Activated naive CD8-positive, alpha-beta T cell (primary cell): ENCODE measurements around the gene BBS12.
"Not testable (repeated sequence)": the region's sequence is repeated elsewhere in the genome, so short reads cannot be mapped to it uniquely, and the experiment has no call there.

Experiments used
- H3K27ac Mint-ChIP-seq: one replicate; pipeline ENCODE4 v1.8.0; 2021; ENCODE audit warnings: mixed read lengths
- H3K27me3 Mint-ChIP-seq: one replicate; pipeline ENCODE4 v1.8.0; 2021; ENCODE audit warnings: mixed read lengths
- H3K36me3 Mint-ChIP-seq: one replicate; pipeline ENCODE4 v1.8.0; 2021; ENCODE audit warnings: mixed read lengths
- H3K4me1 Mint-ChIP-seq: one replicate; pipeline ENCODE4 v1.8.0; 2021; ENCODE audit warnings: low read depth, mixed read lengths
- H3K4me3 Mint-ChIP-seq: one replicate; pipeline ENCODE4 v1.8.0; 2021; ENCODE audit warnings: mild to moderate bottlenecking, mixed read lengths
- H3K9me3 Mint-ChIP-seq: one replicate; pipeline ENCODE4 v1.8.0; 2021; ENCODE audit warnings: low read depth, mixed read lengths

The BBS12 gene

GRCh38 chr4:122786296-122786695, 53.8 kb downstream of the BBS12 start:
- H3K27ac Mint-ChIP-seq, H3K36me3 Mint-ChIP-seq: not testable (repeated sequence)

GRCh38 chr4:122786920-122787319, 54.4 kb downstream of the BBS12 start:
- H3K9me3 Mint-ChIP-seq, H3K4me3 Mint-ChIP-seq, H3K36me3 Mint-ChIP-seq, H3K27me3 Mint-ChIP-seq, H3K4me1 Mint-ChIP-seq, H3K27ac Mint-ChIP-seq: not testable (repeated sequence)

More at GRCh38 chr4:122786296-122786695, 53.8 kb downstream of the BBS12 start:
- H3K4me1 Mint-ChIP-seq, H3K9me3 Mint-ChIP-seq, H3K4me3 Mint-ChIP-seq, H3K27me3 Mint-ChIP-seq: not testable (repeated sequence)

- H3K36me3 Mint-ChIP-seq, result no peaks in the 10 kb centered on the region
- peaks cover 1% of the 10 kb centered on the region for H3K27me3 Mint-ChIP-seq
- no peak overlapping the region for H3K27ac Mint-ChIP-seq
- H3K4me3 Mint-ChIP-seq, result no peak overlapping the region
- H3K9me3 Mint-ChIP-seq, result peaks cover 3% of the 10 kb centered on the region
- peaks cover 2% of the 10 kb centered on the region for H3K4me1 Mint-ChIP-seq
Observed at GRCh38 chr4:122787940-122788339, 55.4 kb downstream of the BBS12 start.

GRCh38 chr4:122788935-122789334, 56.4 kb downstream of the BBS12 start:
- no peak overlapping the region for H3K27ac Mint-ChIP-seq
- peaks cover 2% of the 10 kb centered on the region for H3K4me1 Mint-ChIP-seq
- H3K4me3 Mint-ChIP-seq, result no peak overlapping the region
- peaks cover 1% of the 10 kb centered on the region for H3K27me3 Mint-ChIP-seq
- H3K9me3 Mint-ChIP-seq, result peaks cover 3% of the 10 kb centered on the region
- H3K36me3 Mint-ChIP-seq, result no peaks in the 10 kb centered on the region

GRCh38 chr4:122793811-122794210, 61.3 kb downstream of the BBS12 start:
- Mint-ChIP-seq H3K9me3 (no peaks in the 10 kb centered on the region), H3K27ac (no peak overlapping the region), H3K4me1 (no peaks in the 10 kb centered on the region), H3K36me3 (no peaks in the 10 kb centered on the region), H3K4me3 (no peak overlapping the region), H3K27me3 (peaks cover 3% of the 10 kb centered on the region)
